Activated T-cell treated with anti-CD3 and anti-CD28 coated beads, Interleukin-2, amount 50 U/mL, for 4 hours (primary cell): ENCODE results near the gene TCF7L1. TPM values are rescaled to one million over a fixed set of nuclear protein-coding genes. Genes with fewer than 3 reads are reported as not detected.

ENCODE experiments used
- ATAC-seq, 2 donors: fragments of 200-7000 bp; cut with Tn5 transposase; one replicate each; pipeline ENCODE4 v1.10.0; 2021
- DNase-seq: peaks from one replicate; pipeline ENCODE4 v3.0.0-alpha.2; 2020
- H3K27me3 Mint-ChIP-seq: one replicate; pipeline ENCODE4 v1.8.0; 2021; ENCODE audit warnings: low read depth, mixed read lengths
- H3K36me3 Mint-ChIP-seq: one replicate; pipeline ENCODE4 v1.8.0; 2022; ENCODE audit warnings: mixed read lengths; ENCODE audit not compliant: insufficient read depth
- H3K4me1 Mint-ChIP-seq: one replicate; pipeline ENCODE4 v1.8.0; 2021; ENCODE audit warnings: low read depth, mixed read lengths
- H3K4me3 Mint-ChIP-seq: one replicate; pipeline ENCODE4 v1.8.0; 2021; ENCODE audit warnings: mild to moderate bottlenecking, moderate library complexity, mixed read lengths
- H3K9me3 Mint-ChIP-seq: one replicate; pipeline ENCODE4 v1.8.0; 2021; ENCODE audit warnings: mixed read lengths
- total RNA-seq, 3 donors: library from RNA; stranded (reverse); gene quantifications; one replicate each; pipeline ENCODE4 v1.2.1, GENCODE V29; 2021

Gene TCF7L1
- total RNA-seq, 3 donors from 2014 or later = 0.11 to 0.29 (median 0.13) TPM

DNA sequence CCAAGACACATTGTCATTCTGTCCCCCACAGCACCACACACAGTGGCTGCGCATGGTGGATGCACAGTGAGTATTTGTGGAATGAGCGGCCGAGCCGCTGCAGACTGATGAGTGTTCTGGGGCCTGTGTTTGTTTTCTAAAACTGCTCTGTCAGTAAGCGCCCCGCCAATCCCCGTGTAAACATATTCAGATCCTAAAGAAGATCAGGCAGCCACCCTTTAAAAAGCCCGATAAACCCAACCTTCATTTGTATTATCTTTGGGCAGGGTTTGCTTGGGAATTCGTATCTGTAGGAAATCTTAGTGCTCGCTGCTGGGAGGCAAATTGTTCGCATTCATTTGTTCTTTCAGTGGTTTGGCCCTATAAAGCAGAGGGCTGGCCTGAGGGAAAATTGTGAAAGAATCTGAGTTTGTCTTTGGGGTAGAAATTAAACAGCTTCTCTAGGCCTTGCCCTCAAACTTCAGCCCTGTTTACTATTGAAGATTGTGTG, 126.0 kb downstream of the TCF7L1 start:
- H3K9me3 Mint-ChIP-seq = no peaks in the 10 kb centered on the region
- no peaks in the 10 kb centered on the region for H3K4me1 Mint-ChIP-seq
- no peaks in the 10 kb centered on the region for H3K36me3 Mint-ChIP-seq
- H3K4me3 Mint-ChIP-seq = no peak overlapping the region
- H3K27me3 Mint-ChIP-seq = peaks cover 2% of the 10 kb centered on the region
- DNase-seq = no peak
- no peak for ATAC-seq

- Mint-ChIP-seq H3K4me1 (no peaks in the 10 kb centered on the region), H3K9me3 (no peaks in the 10 kb centered on the region), H3K36me3 (no peaks in the 10 kb centered on the region), H3K4me3 (no peak overlapping the region), H3K27me3 (peaks cover 2% of the 10 kb centered on the region)
- DNase-seq (no peak), ATAC-seq (no peak)
Observed at GRCh38 chr2:85259879-85260278, 126.7 kb downstream of the TCF7L1 start.

GRCh38 chr2:85263591-85263990, 130.4 kb downstream of the TCF7L1 start:
- Mint-ChIP-seq H3K4me1 (no peaks in the 10 kb centered on the region), H3K36me3 (no peaks in the 10 kb centered on the region), H3K4me3 (no peak overlapping the region), H3K9me3 (no peaks in the 10 kb centered on the region), H3K27me3 (peaks cover 2% of the 10 kb centered on the region)
- ATAC-seq (no peak), DNase-seq (no peak)

DNA sequence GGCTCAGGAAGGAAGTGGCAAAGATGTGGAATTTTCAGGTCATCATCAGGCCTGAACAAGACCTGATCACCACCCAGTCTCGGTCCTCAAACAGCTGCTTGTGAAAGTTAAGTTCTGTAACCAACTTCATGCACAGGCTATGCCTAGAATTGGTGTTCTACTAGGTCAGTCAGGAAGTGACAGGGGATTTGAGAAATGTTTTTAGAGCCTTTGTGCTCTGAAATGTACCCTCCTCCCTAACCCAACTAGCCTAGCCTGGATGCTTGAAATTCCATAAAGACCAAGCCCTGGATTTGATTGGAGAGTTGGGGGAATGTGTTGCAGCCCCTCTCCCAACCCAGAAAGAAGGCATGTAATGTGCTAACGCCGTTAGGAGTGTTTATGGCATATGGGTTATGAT, 131.3 kb downstream of the TCF7L1 start:
- DNase-seq (no peak), ATAC-seq (no peak)
- peaks cover 2% of the 10 kb centered on the region for H3K27me3 Mint-ChIP-seq
- no peaks in the 10 kb centered on the region for H3K4me1 Mint-ChIP-seq
- H3K9me3 Mint-ChIP-seq = no peaks in the 10 kb centered on the region
- H3K4me3 Mint-ChIP-seq = no peak overlapping the region
- H3K36me3 Mint-ChIP-seq = no peaks in the 10 kb centered on the region

- no peak overlapping the region for H3K4me3 Mint-ChIP-seq
- peaks cover 3% of the 10 kb centered on the region for H3K27me3 Mint-ChIP-seq
- no peaks in the 10 kb centered on the region for H3K4me1 Mint-ChIP-seq
- H3K9me3 Mint-ChIP-seq = no peaks in the 10 kb centered on the region
- ATAC-seq = no peak
- DNase-seq = no peak
- no peaks in the 10 kb centered on the region for H3K36me3 Mint-ChIP-seq
Observed at GRCh38 chr2:85265304-85265703, 132.1 kb downstream of the TCF7L1 start.

DNA sequence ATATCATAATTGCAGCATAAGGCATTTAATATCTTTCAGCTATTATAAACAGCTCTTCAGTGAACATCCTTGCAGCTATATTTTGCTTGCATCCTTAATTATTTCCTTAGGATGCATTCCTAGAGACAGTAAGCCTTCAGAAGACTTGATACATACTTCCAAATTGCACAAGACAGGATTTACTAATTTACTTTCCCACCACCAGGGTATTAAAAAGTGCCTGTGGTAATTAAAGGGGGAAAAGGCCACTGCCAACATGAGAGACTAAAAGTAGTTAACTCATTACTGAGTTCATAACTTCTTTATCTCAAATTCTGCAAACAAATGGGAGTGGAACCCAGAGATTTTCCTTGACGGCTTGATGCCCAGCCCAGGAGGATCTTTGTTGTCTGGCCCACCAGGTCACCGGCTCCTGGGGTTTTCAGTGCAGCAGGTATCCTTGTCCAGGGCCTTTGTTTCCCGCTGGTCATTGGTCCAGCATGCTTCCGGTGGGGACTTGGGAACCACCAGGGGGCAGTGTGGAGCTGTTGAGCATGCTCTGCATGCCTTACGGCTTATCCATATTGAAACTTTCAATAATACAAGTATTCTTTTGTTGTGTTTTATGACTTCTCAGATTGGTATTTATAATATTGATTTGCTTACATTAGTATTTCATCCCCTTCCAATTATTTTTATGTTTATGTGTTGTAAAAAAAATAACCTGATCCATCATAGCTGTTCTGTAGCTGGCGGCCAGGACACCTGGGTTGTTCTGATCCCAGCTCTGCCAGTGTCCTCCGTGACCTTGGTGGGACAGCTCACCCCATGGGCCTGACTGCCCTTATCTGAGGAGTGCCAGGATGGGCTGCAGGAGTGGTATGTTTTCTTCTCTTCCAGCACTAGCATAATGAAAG, 133.2 kb downstream of the TCF7L1 start:
- Mint-ChIP-seq H3K9me3 (no peaks in the 10 kb centered on the region), H3K36me3 (no peaks in the 10 kb centered on the region), H3K4me3 (no peak overlapping the region), H3K27me3 (peaks cover 8% of the 10 kb centered on the region), H3K4me1 (no peaks in the 10 kb centered on the region)
- DNase-seq (peak; percentile 69), ATAC-seq (peak; percentile 72 to 76)

DNA sequence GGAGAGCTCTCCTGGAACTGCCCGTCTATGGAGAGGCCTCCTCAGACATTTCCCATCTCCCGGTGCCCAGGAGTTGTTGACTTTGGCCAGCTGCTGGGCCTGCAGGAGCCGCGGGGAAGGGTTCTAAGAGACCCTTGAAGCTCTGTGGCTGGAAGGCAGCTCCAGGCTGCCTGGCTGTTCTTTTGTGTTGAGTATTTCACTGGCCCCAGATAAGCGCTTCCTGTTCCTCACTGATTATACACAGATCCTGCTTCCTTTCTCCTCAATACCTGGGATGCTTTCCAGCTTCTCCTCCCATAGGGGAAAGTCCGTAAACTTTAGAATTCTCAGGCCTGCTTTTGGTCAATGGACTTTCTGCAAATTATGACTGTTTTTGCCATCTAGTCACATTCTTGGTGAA, 136.8 kb downstream of the TCF7L1 start:
- no peak for DNase-seq
- Mint-ChIP-seq H3K27me3 (peaks cover 19% of the 10 kb centered on the region), H3K4me1 (no peaks in the 10 kb centered on the region), H3K9me3 (no peaks in the 10 kb centered on the region), H3K4me3 (no peak overlapping the region), H3K36me3 (no peaks in the 10 kb centered on the region)
- ATAC-seq = no peak

- ATAC-seq = no peak
- H3K4me1 Mint-ChIP-seq = no peaks in the 10 kb centered on the region
- no peak overlapping the region for H3K4me3 Mint-ChIP-seq
- no peak for DNase-seq
- no peaks in the 10 kb centered on the region for H3K36me3 Mint-ChIP-seq
- peaks cover 25% of the 10 kb centered on the region for H3K27me3 Mint-ChIP-seq
- no peaks in the 10 kb centered on the region for H3K9me3 Mint-ChIP-seq
Observed at GRCh38 chr2:85272357-85272756, 139.2 kb downstream of the TCF7L1 start.

GRCh38 chr2:85273738-85274731, 140.8 kb downstream of the TCF7L1 start:
- no peaks in the 10 kb centered on the region for H3K9me3 Mint-ChIP-seq

DNA sequence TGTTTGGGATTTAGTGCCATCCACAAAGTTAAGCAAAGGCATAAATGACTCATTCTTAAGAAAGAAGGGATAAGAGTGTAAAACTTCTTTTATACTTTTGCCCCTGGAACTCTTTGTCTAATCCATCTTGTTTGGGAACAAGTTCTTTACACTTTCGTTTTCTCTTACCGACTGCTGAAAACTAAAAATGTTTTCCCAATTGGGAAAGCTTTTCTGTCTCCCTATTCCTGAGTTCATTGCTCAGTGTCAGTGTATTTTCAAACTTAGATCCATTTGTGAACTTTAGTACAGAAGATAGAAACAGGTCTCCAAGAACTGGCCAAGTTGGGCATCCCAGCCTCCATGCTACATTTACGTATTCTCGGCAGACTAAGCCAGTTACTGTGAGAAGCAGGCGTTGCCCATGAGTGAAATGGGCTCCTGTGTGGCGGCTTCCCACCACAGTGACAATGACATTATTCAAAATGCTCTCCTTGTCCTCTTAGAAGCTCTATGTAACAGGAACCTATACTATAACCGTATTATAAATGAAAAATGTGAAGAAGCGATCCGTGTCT, 142.9 kb downstream of the TCF7L1 start:
- ATAC-seq (no peak), DNase-seq (no peak)
- no peaks in the 10 kb centered on the region for H3K9me3 Mint-ChIP-seq
- no peaks in the 10 kb centered on the region for H3K36me3 Mint-ChIP-seq
- H3K4me1 Mint-ChIP-seq = no peaks in the 10 kb centered on the region
- peaks cover 25% of the 10 kb centered on the region for H3K27me3 Mint-ChIP-seq
- H3K4me3 Mint-ChIP-seq = no peak overlapping the region

More at GRCh38 chr2:85273738-85274731, 140.8 kb downstream of the TCF7L1 start:
- Mint-ChIP-seq H3K36me3 (no peaks in the 10 kb centered on the region), H3K4me1 (no peaks in the 10 kb centered on the region), H3K4me3 (no peak overlapping the region), H3K27me3 (peaks cover 25% of the 10 kb centered on the region)
- ATAC-seq (no peak), DNase-seq (no peak)

GRCh38 chr2:85276571-85277118, 143.5 kb downstream of the TCF7L1 start:
- Mint-ChIP-seq H3K4me3 (no peak overlapping the region), H3K4me1 (no peaks in the 10 kb centered on the region), H3K27me3 (peaks cover 19% of the 10 kb centered on the region), H3K36me3 (no peaks in the 10 kb centered on the region), H3K9me3 (no peaks in the 10 kb centered on the region)
- DNase-seq (no peak), ATAC-seq (no peak)

DNA sequence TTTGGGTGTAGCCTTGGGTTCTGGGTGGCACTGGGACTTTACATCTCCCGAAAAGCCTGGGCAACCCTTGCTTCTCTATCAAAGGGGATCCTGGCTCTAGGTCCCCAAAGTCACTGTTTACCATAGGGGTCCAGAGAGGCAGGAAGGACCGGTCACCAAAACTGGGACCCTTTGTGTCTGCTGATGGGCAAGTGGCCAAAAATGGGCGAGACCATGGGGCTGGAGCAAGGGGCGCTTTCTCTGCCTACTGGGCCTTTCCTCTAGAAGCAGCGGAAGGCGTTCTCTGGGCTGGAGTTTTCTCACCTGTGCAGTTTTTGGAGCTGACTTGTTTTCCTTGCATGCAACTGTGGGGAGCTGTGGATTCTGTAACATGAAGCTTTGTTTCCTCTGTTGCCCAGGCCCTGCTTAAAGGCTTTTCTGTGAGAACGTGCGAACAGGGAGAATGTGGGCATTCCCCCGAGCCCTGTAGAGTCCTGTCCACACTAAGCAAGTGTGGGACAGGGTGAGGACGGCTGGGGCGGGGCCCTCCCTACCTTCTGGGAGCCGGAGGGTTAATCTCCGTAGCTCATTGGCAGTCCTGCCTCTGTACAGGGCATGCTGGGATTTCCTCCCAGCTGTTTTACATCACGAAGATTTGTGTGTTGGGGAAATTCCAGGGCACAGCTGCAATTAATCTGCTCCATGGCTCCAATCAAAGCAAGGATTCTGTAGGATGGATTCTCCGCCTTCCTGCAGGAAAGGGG, 144.4 kb downstream of the TCF7L1 start:
- Mint-ChIP-seq H3K36me3 (no peaks in the 10 kb centered on the region), H3K9me3 (no peaks in the 10 kb centered on the region), H3K4me3 (no peak overlapping the region), H3K27me3 (peaks cover 10% of the 10 kb centered on the region), H3K4me1 (no peaks in the 10 kb centered on the region)
- DNase-seq (no peak), ATAC-seq (no peak)

DNA sequence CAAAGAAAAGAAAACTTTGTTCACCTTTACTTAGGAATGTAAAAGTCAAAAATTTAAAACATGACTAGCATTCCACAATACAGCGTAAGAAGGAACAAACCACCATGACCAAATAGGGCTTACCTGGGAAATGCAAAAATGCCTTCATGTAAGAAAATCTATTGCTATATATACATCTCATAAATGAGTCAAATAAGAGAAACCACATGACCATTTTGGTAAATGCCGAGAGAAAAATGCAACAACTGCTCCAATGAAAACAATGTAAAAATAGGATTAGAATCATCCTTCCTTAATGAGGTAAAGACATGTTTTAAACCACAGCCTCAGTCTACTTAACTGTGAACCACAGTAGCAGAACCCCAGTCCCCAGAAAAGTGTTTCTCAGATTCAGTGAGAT, 145.2 kb downstream of the TCF7L1 start:
- Mint-ChIP-seq H3K4me1 (no peaks in the 10 kb centered on the region), H3K4me3 (no peak overlapping the region), H3K27me3 (peaks cover 8% of the 10 kb centered on the region)

More for the DNA sequence above, 145.2 kb downstream of the TCF7L1 start:
- Mint-ChIP-seq H3K36me3 (no peaks in the 10 kb centered on the region), H3K9me3 (no peaks in the 10 kb centered on the region)
- ATAC-seq = no peak
- no peak for DNase-seq
